ENCODE measurements around the gene ATP10D.

Gene ATP10D

GRCh38 chr4:47590325-47590724 lies 105.2 kb downstream of the ATP10D start:
- no peak for DNase-seq (ENCODE audit: low read depth, low spot score)

GRCh38 chr4:47597696-47598095 lies 112.6 kb downstream of the ATP10D start:
- no peak for DNase-seq (ENCODE audit: low read depth, low spot score)

- no peak for DNase-seq (ENCODE audit: low read depth, low spot score)
Measured at GRCh38 chr4:47598320-47598719, 113.2 kb downstream of the ATP10D start.

- no peak for DNase-seq (ENCODE audit: low read depth, low spot score)
Measured at GRCh38 chr4:47598896-47599295, 113.8 kb downstream of the ATP10D start.

DNA sequence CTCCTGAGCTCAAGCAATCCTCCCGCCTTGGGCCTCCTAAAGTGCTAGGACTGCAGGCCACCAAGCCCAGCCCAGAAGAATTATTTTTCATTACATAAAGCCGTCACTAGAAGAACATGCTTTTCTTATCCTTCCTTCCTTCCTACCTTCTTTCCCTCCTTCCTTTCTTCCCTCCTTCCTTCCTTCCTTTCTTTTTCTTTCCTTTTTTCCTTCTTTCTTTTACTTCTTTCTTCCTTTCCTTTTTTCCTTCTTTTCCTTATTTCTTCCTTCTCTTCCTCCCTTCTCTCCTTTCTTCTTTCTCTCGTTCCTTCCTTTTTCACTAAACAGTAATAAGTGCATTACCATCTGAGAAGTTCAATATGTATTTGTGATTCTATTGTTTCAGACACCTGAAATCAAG lies 121.4 kb downstream of the ATP10D start:
- no peak for DNase-seq (ENCODE audit: low read depth, low spot score)

- no peak for DNase-seq (ENCODE audit: low read depth, low spot score)
Measured at GRCh38 chr4:47612116-47613023, 127.3 kb downstream of the ATP10D start.

GRCh38 chr4:47615385-47615784 lies 130.3 kb downstream of the ATP10D start:
- DNase-seq (ENCODE audit: low read depth, low spot score), result no peak

- DNase-seq (ENCODE audit: low read depth, low spot score), result no peak
Measured at GRCh38 chr4:47617607-47618006, 132.5 kb downstream of the ATP10D start.

DNA sequence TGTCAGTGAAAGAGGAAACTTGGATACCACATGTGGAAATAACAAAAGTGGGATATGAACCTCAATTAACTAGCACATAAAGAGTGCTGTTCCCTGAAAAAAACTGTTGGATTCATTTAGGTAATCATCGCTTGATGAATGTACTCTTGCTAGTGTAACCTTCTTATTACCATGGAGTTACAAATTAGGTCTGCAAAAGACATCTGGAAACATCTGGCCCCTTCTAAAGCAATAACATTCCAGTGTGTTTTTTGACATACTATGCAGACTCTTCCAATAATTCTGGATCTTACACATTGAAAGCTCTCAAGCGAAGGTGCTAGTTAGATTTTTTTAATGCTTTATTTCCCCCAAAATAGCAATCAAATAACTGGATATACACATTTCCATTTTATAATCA lies 134.6 kb downstream of the ATP10D start:
- DNase-seq (ENCODE audit: low read depth, low spot score), result no peak

GRCh38 chr4:47621181-47621580 lies 136.1 kb downstream of the ATP10D start:
- DNase-seq (ENCODE audit: low read depth, low spot score), result no peak

DNA sequence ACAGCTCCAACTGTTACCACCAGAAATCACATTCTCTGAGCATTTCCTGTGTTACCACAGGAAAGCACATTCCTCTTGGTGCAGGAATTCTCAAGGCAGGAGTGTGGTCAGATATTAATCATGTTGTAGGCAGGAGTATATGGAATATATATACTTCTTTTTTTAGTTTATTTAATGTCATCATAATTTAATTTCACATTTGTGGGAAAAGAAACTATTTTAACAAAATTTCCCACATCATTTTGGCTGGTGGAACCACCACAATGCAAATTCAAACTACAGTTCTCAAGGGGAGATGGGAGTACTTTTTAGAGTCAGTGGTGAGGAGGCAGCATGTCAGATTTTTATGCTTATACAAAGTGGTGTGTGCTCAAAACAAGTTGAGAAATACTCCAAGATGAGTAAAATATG lies 139.0 kb downstream of the ATP10D start:
- DNase-seq (ENCODE audit: low read depth, low spot score), result no peak

- DNase-seq (ENCODE audit: low read depth, low spot score), result no peak
Measured at GRCh38 chr4:47631161-47631560, 146.1 kb downstream of the ATP10D start.

DNA sequence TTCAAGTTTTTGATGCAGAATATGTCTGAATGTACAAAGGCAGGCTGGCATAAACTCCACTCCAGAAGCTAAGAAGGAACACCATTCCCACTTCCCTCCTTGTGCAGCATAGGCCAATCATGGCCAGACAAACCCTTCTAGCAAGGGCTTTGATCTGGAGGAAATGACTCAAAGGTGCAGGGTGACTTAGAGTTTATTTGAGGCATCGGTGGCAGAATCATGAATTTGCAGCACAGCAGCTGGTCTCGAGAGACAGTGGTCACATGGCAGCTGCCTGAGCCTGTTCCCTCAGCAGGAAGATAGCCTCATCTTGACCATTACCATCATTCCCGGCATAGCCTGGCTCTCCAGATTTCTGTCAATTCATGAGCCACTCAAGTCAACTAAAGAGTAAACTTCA lies 154.5 kb downstream of the ATP10D start:
- DNase-seq (ENCODE audit: low read depth, low spot score), result no peak

DNA sequence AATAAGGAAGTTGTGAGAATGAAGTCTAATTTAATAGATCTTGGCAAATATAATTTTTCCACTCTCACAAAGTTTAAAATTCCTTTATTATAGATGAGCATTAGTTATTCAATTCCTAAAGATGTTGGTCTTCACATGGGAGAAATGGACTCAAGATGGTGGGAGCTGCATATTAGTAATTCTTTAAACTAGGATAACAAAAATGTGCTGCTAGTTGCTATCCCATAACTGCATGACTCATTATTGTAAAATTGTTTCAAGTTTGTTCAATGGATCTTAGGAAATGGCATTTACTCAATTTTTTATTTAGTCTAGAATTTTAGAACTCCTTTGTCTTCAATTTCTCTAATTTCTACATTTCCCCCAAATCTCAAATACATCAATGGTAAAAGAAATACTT lies 155.8 kb downstream of the ATP10D start:
- DNase-seq (ENCODE audit: low read depth, low spot score), result no peak

DNA sequence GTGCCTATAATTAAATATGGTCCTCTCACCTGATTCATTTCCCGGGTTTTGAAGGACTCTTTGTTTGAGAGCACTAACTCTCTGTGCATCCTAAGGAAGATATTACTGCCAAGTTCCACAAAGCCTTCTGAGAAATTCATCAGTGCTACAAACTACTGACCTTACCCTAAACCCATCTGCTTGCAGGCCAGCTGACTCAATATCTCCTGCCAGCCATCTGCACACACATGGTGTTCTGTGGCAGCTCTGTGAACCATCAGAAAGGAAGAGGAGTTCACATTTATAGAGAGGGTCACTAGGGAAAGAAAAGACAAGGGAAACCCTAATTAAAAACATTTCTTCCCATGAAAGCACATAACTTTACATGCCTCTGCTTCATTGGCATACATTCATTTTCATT lies 156.7 kb downstream of the ATP10D start:
- no peak for DNase-seq (ENCODE audit: low read depth, low spot score)

DNA sequence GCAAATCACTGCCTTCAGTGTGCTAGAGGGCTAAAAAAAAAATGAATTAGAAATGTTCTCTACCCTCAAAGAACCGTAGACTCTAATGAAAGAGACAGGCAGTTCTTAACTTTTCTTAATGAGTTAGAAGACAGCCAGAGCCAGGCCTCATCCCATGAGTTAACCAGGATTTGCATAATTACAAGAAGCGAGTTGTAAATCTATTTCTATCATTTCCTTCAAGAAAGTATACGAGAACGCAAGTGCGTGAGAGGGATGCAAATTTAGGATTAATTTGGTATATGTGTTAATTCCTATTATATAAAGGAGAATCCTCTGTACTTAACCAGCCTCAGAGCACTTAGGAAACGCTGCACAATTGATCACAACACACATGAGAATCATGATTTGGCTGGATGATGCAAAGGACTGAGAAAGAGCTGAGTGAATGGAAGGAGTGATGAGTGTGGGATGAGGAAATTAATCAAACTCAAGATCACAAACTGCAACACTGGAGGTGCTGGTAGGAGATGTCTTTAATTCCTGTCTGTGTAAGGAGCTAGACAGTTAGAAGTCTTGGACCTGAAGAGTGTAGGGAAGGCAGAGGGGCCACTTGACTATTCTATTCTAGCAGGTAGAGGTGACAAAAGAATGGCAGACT lies 157.2 kb downstream of the ATP10D start:
- DNase-seq (ENCODE audit: low read depth, low spot score), result no peak

All from iPS DF 19.7 (cell line).